GM12874 (cell line): ENCODE results near the gene CIAO3.

Source experiments
- TF ChIP-seq, protein P1 (sequence below): IDR thresholded peaks from 2 replicates; pipeline ENCODE4 v1.5.1; 2011; ENCODE audit warnings: low read depth, mild to moderate bottlenecking, control low read depth, low read length, moderate library complexity; ENCODE audit not compliant: insufficient read depth

The CIAO3 gene

GRCh38 chr16:740764-741505 lies at the start of gene CIAO3:
Gene CIAO3 (minus strand): TSS chr16:740997. CDS start chr16:740985, 12 bp downstream.
- TF ChIP-seq, protein P1, sequence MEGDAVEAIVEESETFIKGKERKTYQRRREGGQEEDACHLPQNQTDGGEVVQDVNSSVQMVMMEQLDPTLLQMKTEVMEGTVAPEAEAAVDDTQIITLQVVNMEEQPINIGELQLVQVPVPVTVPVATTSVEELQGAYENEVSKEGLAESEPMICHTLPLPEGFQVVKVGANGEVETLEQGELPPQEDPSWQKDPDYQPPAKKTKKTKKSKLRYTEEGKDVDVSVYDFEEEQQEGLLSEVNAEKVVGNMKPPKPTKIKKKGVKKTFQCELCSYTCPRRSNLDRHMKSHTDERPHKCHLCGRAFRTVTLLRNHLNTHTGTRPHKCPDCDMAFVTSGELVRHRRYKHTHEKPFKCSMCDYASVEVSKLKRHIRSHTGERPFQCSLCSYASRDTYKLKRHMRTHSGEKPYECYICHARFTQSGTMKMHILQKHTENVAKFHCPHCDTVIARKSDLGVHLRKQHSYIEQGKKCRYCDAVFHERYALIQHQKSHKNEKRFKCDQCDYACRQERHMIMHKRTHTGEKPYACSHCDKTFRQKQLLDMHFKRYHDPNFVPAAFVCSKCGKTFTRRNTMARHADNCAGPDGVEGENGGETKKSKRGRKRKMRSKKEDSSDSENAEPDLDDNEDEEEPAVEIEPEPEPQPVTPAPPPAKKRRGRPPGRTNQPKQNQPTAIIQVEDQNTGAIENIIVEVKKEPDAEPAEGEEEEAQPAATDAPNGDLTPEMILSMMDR: peak; percentile 99

DNA sequence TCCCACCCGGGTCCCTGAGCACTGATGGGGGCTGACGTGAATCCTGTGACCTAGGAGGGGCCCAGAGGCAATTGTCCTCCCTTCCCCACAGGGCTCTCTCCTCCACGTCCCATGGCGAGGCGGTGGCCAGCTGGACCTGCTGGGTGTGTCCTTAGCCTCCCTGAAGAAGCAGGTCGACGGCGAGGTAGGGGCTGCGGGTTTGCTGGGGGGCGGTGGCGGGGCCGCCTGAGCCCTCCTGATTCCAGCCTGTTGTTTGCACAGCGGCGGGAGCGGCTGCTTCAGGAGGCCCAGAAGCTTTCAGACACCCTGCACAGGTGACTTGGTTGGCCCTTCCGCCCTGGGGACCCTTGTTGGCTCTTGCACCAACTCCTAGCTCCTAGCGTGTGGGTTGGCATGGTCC lies 49.3 kb upstream of the CIAO3 start:
- TF ChIP-seq, protein P1: no peak

- TF ChIP-seq, protein P1: no peak
These were observed 48.5 kb upstream of the CIAO3 start for GRCh38 chr16:789191-789850.

DNA sequence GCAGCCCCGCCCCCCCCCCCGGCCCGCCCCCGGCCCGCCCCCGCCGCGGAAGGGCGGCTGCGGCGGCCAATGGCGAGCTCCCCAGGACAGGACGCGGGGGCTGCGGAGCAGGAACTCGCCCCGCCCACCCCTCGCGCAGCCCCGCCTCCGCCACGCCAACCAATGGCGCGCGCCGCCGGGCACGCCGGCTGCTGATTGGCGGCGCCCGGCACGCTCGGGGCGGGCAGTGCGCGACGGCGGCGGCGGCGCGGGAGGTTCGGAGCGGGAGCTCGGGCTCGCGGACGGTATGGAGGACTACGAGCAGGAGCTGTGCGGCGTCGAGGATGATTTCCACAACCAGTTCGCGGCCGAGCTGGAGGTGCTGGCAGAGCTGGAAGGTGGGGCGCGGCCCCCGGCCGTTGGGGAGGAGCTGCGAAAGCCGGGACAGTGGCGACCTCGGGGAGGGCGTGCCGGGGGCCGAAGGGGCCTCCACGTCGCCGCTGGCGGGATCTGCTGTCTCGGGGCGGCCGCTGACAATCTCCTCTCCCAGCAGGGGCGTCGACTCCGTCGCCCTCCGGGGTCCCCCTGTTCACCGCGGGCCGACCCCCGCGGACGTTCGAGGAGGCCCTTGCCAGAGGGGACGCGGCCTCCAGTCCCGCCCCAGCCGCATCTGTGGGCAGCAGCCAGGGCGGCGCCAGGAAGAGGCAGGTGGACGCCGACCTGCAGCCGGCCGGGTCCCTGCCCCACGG lies 47.8 kb upstream of the CIAO3 start, which contains the start of gene CHTF18:
CHTF18 (plus strand) TSS at position 222 of the 728 bp plus-strand sequence; CDS start at position 287, 65 bp downstream.
- TF ChIP-seq, protein P1: no peak

DNA sequence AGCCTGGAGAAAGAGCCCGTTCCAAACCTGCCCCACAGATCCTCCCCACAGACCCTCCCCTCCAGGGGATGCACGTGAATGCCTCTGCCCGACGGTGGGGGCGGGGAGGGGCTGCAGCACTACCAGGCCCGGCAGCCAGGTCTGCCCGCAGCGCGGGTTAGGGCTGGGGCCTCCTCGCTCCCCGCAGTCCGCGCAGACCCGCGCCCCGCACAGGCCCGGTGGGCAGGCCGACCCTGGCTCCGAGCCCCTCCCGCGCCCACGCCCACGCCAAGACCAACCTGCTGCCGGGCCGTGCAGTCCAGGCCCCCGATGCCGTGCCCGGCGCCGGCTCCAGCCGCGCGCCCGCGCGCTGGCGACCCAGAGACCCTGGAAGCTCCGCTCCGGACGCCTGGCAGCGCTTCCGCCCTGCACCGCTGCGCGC lies 47.2 kb upstream of the CIAO3 start, which contains the start of gene RPUSD1:
RPUSD1 (minus strand) TSS at position 404 of the 421 bp plus-strand sequence. CDS start 644 bp downstream, outside the sequence.
- TF ChIP-seq, protein P1: no peak

DNA sequence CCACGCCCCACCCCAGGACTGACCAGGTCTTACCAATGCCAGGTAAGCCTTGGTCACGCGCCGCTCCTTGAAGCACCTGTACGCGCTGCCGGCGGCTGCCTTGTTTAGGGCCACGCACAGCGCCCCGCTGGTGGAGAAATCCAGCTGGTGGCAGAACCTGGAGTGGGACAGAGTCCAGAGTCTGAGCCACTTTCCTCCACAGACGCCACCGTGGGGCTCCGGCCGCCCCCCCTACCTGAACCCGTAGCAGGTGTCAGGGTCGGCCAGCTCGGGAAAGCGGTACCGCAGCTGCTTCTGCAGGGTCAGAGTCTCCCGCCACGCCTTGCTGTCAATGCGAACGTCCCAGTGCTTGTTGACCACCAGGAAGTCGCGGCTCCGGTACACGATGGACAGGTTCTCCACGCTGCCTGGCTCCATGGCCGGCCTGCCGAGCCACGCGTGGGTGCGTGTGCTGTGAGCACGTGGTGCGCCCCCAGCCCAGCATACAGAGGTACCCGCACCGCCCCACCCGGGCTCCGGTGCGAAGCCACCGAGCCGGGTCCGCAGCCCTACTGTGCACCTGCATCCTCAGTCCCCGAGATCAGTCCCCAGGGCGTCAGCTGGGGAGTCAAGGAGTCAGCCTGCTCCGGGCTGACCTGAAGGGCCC lies 46.6 kb upstream of the CIAO3 start:
- TF ChIP-seq, protein P1: no peak
